Measurements from ENCODE around the gene EPS8. TPM values are rescaled to one million over a fixed set of nuclear protein-coding genes. Genes with fewer than 3 reads are reported as not detected.
"Not testable (repeated sequence)": the region's sequence is repeated elsewhere in the genome, so short reads cannot be mapped to it uniquely, and the experiment has no call there.

The EPS8 gene
- total RNA-seq, 1 donor from 2014 or later, result 31.7 TPM

DNA sequence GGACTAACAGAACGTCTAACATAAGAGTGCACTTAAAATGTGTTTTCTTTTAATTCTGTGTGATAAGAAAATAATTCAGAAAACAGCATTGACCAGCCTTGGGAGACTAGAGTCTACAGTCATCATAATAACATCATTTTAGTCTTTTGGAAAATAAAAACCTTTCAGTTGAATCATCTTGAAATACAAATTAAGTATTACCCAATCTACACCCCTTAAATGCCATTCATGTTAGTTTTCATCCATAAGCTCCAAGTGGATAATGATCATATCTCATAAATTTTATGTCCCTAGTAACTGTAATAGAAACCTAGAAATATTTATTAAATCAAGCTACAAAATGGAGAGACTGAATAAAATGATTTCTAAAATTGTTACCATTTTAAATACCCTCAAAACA, 32.4 kb downstream of the EPS8 start:
- no peak for DNase-seq (ENCODE audit: extremely low spot score, unreplicated experiment)
- H3K27ac Mint-ChIP-seq, result no peak overlapping the region
- no peak overlapping the region for H3K4me3 Mint-ChIP-seq
- H3K4me1 Mint-ChIP-seq (ENCODE audit: unreplicated experiment), result no peaks in the 10 kb centered on the region
- H3K36me3 Mint-ChIP-seq, result peaks cover 8% of the 10 kb centered on the region
- peaks cover 1% of the 10 kb centered on the region for H3K9me3 Mint-ChIP-seq
- TF ChIP-seq, protein P1, sequence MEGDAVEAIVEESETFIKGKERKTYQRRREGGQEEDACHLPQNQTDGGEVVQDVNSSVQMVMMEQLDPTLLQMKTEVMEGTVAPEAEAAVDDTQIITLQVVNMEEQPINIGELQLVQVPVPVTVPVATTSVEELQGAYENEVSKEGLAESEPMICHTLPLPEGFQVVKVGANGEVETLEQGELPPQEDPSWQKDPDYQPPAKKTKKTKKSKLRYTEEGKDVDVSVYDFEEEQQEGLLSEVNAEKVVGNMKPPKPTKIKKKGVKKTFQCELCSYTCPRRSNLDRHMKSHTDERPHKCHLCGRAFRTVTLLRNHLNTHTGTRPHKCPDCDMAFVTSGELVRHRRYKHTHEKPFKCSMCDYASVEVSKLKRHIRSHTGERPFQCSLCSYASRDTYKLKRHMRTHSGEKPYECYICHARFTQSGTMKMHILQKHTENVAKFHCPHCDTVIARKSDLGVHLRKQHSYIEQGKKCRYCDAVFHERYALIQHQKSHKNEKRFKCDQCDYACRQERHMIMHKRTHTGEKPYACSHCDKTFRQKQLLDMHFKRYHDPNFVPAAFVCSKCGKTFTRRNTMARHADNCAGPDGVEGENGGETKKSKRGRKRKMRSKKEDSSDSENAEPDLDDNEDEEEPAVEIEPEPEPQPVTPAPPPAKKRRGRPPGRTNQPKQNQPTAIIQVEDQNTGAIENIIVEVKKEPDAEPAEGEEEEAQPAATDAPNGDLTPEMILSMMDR (conservative IDR thresholded peaks at IDR 0.05), result no peak
- H3K27me3 Mint-ChIP-seq, result no peaks in the 10 kb centered on the region

DNA sequence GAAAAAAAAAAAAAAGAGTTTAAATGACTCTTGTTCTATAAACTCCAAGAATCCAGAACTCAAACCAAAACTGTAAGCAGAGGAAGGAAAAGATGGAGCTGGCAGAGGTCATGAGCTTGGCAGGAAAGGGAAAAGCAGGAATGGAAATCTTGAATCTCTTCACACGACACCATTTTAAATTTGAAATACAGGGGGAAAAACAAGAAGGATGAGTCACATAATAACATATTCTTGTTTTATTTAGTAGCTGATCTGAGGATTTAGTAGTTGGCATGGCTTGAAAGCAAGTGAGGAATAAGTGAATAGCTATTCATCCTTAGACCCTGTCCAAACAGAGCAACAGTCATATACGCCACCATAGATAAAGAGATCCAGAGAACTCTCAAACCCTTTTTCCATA, 35.0 kb downstream of the EPS8 start:
- Mint-ChIP-seq H3K9me3 (peaks cover 4% of the 10 kb centered on the region), H3K27me3 (no peaks in the 10 kb centered on the region), H3K4me1 (ENCODE audit: unreplicated experiment) (no peaks in the 10 kb centered on the region), H3K4me3 (no peak overlapping the region), H3K36me3 (peaks cover 6% of the 10 kb centered on the region), H3K27ac (no peak overlapping the region)
- no peak for DNase-seq (ENCODE audit: extremely low spot score, unreplicated experiment)
- TF ChIP-seq, protein P1 (conservative IDR thresholded peaks at IDR 0.05), result no peak

DNA sequence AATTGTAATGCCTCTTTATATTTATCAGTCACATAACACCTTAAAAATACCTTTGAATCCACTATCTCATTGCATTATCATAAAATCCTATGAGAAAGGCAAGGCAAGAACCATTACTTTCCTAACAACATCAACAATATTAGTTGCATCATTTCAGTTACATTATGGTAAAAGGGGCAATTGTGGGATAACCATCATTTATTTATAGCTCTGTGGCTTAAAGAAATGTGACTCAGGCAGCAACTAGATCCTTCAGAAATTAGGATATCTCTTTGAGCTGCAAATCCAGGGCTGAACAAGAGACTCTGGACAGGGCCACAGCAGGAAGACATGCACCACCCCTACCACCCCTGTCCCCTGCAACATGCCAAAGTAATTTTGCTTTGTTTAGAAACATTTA, 36.4 kb downstream of the EPS8 start:
- TF ChIP-seq, protein P1 (conservative IDR thresholded peaks at IDR 0.05), result no peak
- H3K4me3 Mint-ChIP-seq, result no peak overlapping the region
- peaks cover 4% of the 10 kb centered on the region for H3K9me3 Mint-ChIP-seq
- no peak overlapping the region for H3K27ac Mint-ChIP-seq
- H3K27me3 Mint-ChIP-seq, result no peaks in the 10 kb centered on the region
- peaks cover 6% of the 10 kb centered on the region for H3K36me3 Mint-ChIP-seq
- no peaks in the 10 kb centered on the region for H3K4me1 Mint-ChIP-seq (ENCODE audit: unreplicated experiment)
- no peak for DNase-seq (ENCODE audit: extremely low spot score, unreplicated experiment)

DNA sequence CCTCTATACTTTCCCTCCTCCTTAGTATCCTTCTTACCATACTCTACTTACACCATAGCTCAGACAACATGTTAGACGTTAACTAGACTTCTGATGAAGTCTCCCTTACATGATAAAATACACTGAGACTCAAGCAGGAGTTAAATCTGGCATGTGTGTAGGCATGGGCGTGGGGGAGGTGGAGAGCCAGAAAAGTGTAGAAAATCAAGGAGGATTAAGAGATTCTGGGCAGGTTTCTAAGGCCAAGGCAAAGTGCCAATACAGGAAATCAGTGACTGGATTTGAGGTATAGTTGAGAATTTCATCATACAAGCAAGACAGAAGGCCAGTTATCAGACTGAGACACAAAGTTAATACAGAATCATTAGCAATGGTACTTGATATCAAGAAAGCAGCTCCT, 37.4 kb downstream of the EPS8 start:
- H3K27me3 Mint-ChIP-seq, result no peaks in the 10 kb centered on the region
- no peak overlapping the region for H3K4me3 Mint-ChIP-seq
- TF ChIP-seq, protein P1 (conservative IDR thresholded peaks at IDR 0.05), result no peak
- peaks cover 8% of the 10 kb centered on the region for H3K36me3 Mint-ChIP-seq
- DNase-seq (ENCODE audit: extremely low spot score, unreplicated experiment), result no peak
- peaks cover 4% of the 10 kb centered on the region for H3K9me3 Mint-ChIP-seq
- no peak overlapping the region for H3K27ac Mint-ChIP-seq
- no peaks in the 10 kb centered on the region for H3K4me1 Mint-ChIP-seq (ENCODE audit: unreplicated experiment)

DNA sequence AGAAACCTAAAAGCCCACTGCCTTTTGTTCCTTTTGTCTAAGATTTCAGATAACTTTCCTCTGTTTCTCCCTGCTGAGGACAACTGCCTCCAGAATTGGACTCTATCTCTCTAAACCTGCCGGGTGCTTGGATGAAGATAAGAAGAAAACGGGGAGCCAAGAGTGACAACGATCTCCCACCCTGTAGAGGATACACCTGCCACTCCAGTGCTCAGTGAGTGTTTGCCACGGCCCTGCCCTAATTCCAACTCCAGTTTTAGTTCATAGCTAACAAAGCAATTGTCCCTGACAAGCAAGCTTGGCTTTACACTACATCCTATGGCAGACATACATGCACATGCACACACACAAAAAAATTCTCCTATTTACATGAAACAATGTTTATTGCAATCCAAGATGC, 39.3 kb downstream of the EPS8 start:
- Mint-ChIP-seq H3K27ac (no peak overlapping the region), H3K36me3 (peaks cover 19% of the 10 kb centered on the region), H3K9me3 (peaks cover 4% of the 10 kb centered on the region), H3K27me3 (no peaks in the 10 kb centered on the region), H3K4me3 (no peak overlapping the region), H3K4me1 (ENCODE audit: unreplicated experiment) (no peaks in the 10 kb centered on the region)
- TF ChIP-seq, protein P1 (conservative IDR thresholded peaks at IDR 0.05), result no peak
- no peak for DNase-seq (ENCODE audit: extremely low spot score, unreplicated experiment)

DNA sequence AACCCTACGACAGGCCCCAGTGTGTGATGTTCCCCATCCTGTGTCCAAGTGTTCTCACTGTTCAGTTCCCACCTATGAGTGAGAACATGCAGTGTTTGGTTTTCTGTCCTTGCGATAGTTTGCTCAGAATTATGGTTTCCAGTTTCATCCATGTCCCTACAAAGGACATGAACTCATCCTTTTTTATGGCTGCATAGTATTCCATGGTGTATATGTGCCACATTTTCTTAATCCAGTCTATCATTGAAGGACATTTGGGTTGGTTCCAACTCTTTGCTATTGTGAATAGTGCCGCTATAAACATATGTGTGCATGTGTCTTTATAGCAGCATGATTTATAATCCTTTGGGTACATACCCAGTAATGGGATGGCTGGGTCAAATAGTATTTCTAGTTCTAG, 47.3 kb downstream of the EPS8 start:
- H3K27me3 Mint-ChIP-seq; DNase-seq (ENCODE audit: extremely low spot score, unreplicated experiment); H3K4me1 Mint-ChIP-seq (ENCODE audit: unreplicated experiment); H3K9me3 Mint-ChIP-seq; H3K4me3 Mint-ChIP-seq; H3K27ac Mint-ChIP-seq: not testable (repeated sequence)
- H3K36me3 Mint-ChIP-seq, result peaks cover 20% of the 10 kb centered on the region

Data from type B pancreatic cell (in vitro differentiated cells).